Erythroblast (primary cell): Measurements from ENCODE around the gene BCL10.

ENCODE experiments used
- GATA1 ChIP-seq: IDR thresholded peaks from 2 replicates; pipeline ENCODE4 v1.6.1; 2011; ENCODE audit warnings: low read depth, mild to moderate bottlenecking, control low read depth, low read length, moderate library complexity
- POLR2A ChIP-seq: IDR thresholded peaks from 2 replicates; pipeline ENCODE4 v1.6.1; 2011; ENCODE audit warnings: mild to moderate bottlenecking, low read length

DNA sequence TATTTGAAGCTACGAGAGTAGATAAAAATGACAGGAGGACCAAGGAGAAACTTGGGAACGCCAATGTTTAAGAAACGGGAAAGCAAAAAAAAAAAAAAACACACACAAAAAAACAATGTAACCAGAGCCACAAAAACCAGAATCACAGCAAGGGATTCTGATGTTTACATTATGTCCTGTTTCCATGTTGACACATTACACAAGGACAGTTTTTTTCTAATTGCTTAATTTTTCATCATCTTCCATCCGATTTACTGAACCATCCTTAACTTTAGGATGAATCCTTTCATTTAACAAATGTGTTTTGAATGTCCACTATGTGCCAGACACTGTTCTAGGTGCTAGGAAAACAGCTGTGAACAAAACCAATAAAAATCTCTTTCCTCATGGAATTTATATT is 1.4 kb upstream of the BCL10 start:
- TF ChIP-seq POLR2A (no peak), GATA1 (no peak)
